ENCODE data around the gene RPS29.
"Not testable (repeated sequence)": the region's sequence is repeated elsewhere in the genome, so short reads cannot be mapped to it uniquely, and the experiment has no call there.

The RPS29 gene

DNA sequence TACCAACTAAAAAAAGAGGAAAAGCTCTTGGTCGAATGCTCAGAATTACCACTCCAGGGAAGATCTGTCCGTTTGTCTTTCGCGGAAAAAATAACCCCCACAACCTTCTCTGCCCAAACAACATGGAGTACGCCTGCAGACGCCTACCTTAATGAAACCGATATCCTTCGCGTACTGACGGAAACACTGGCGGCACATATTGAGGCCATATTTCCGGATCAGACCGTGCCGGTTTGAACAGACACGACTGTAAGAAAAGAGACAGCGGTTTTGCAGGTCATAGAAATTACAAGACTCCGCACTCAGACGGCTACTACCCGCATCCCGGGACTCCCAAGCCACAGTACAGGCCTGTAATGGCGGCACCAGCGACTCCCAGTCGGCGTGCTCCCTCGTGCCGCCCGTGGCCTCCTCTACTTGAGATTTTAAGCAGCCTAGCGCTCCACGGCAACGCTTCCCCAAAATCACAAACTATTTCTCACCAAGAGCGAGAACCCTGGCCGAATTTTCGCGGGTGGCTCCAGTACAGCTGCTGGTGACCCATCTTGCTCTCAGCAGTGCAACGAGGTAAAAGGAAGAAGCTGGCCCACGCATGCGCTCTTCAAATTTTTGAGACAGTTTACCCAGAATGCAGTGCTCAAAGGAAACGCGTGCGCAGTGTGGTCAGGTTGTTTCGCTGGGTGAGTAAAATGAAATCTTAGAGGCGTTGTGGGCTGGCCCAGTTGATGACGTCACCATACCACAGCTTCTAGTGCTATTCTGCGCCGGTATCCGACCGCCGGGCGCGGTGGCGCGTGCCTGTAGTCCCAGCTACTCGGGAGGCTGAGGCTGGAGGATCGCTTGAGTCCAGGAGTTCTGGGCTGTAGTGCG, at the start of gene RPS29:
RPS29 (minus strand) TSS at position 578 of the 870 bp plus-strand sequence; CDS start at position 544, 34 bp downstream.
- DNase-seq = peak; percentile 66 to 85

DNA sequence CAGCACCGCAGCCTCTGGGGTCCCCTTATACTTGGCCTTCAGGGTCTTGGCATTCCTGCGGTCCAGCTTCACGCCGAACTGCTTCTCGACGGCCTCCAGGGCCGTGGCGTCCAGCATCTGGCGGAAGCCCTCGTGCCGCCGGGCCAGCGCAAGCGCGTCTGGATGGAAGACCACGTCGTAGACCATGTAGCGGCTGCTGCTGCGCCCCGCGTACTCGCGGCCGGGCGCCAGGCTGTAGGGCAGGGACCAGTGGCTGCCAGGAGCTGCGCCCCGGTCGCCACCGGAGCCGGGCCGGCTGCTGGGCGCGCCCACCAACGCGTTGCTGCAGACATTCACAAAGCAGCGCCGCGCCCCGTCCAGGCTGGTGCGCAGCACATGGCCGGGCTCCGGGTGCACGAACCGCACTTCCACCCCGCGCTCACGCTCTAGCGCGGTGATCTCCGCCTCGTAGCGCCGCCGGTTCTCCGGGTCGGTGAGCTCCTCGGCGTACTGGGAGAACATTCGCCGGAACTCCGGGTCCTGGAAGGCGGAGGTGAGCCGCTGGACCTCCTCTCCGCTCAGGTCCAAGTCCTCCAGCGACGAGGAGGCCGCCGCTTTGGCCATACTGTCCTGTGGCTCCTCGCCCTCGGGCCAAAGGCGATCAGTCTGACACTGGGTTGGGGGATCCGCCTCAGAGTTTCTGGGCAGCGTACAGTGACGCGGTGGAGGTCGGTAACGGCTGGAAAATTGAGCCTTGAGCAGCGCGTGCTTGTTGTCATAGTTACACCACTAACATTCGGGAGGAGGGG, 48.6 kb upstream of the RPS29 start, which contains the start of gene DNAAF2:
DNAAF2 (minus strand) TSS at position 698 of the 788 bp plus-strand sequence; CDS start at position 603, 95 bp downstream.
- no peak for DNase-seq

DNA sequence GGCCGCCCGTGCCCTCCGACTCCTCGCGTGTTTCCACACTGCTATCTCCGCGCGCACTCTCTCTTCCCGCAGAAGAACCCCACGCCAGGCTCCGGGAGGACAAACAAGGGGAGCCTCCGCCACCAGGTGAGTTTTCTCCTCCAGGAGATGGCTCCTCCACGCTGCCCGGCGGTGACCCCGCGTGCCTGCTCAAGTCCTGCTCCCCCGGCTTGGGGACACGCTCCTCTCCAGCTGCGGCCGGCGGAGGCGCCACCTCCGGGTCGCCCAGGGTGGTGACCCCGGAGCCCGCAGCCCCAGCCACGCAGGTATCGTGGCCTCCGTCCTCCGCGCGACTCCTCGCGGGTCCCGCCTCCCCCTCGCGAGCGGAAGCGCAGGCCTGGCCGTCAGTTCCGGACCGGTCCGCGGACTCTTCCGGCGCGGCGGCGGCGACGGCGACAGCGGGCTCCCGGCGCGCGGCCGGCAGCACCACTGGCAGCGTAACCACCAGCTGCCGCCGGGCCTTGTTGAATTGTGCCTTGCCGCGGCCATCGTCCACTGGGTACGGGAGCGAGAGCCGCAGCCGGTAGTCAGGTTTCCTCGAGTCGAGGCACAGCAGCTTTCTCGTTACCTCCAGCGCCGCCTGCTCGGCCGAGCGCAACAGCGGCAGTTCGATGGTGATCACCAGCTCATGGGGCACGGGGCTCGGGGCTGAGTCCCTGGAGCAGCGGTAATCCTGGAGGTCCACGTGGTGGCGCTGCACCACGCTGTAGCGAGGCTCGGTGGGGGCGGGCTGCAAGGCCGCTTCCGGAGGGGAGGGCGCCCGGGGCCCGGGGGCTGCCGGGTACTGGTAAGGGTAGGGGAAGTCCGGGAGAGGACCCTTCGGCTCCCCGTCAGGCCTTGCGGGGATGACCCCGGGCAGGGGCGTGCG, 47.7 kb upstream of the RPS29 start:
- peak; percentile 40 to 44 for DNase-seq

DNA sequence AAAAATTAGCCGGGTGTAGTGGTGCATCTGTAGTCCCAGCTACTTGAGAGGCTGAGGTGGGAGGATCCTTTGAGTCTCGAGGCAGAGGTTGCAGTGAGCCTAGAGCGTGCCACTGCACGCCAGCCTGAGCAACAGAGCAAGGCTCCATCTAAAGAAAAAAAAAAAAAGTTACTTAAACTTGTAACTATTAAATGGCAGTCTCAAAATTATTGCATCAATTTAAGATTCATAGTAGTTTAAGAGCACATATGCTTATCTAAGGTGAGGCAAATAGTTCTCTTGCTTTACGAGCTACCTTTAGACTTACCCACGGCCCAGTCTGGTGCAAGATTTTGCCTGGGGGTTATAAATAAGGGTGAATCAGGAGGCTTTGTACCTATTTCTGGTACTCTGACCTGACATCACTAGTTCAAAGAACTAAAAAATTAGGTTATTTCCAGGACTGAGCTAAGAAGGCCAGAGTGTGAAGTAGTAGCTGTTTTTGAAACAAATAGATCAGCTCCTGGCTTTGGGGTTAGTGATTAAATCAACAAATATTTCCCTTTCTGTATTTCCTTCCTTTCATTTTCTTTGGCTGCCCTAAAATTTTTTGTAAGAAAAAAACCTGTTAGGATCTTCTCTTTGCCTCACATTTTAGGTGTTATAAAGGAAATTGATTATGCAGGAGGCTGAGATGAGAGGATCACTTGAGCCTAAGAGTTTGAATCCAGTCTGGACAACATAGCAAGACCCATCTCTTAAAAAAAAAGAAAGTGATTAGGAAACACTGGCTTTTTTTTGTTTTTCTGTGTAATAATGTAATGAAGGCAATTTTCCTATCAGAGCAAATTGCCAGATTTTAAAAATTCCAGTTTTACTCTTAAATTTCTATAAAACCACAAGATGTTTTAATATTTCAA, 38.0 kb upstream of the RPS29 start:
- no peak for DNase-seq

DNA sequence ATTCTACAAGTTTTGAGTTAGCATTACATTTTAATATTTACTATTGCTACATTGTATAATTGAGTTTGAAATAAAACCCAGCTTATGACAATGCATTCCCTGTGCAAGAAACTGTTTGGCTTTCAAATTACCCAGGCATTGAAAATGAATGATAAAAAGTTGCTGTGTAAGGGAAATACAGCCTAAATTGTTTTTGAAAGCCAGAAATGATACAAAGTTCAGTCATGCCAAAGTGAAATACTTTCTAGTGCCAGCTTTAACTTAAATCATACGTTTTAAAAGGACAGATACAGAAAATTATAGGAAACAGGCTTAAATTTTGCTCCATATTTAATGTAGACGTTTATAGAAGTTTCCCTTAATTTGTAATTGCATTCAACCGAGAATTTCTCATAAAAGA, 37.2 kb upstream of the RPS29 start:
- DNase-seq = no peak

DNA sequence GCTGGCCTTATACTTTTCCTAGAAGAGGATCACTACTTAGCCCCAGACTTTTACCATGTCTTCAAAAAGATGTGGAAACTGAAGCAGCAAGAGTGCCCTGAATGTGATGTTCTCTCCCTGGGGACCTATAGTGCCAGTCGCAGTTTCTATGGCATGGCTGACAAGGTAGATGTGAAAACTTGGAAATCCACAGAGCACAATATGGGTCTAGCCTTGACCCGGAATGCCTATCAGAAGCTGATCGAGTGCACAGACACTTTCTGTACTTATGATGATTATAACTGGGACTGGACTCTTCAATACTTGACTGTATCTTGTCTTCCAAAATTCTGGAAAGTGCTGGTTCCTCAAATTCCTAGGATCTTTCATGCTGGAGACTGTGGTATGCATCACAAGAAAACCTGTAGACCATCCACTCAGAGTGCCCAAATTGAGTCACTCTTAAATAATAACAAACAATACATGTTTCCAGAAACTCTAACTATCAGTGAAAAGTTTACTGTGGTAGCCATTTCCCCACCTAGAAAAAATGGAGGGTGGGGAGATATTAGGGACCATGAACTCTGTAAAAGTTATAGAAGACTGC, 35.9 kb upstream of the RPS29 start:
- DNase-seq = no peak

DNA sequence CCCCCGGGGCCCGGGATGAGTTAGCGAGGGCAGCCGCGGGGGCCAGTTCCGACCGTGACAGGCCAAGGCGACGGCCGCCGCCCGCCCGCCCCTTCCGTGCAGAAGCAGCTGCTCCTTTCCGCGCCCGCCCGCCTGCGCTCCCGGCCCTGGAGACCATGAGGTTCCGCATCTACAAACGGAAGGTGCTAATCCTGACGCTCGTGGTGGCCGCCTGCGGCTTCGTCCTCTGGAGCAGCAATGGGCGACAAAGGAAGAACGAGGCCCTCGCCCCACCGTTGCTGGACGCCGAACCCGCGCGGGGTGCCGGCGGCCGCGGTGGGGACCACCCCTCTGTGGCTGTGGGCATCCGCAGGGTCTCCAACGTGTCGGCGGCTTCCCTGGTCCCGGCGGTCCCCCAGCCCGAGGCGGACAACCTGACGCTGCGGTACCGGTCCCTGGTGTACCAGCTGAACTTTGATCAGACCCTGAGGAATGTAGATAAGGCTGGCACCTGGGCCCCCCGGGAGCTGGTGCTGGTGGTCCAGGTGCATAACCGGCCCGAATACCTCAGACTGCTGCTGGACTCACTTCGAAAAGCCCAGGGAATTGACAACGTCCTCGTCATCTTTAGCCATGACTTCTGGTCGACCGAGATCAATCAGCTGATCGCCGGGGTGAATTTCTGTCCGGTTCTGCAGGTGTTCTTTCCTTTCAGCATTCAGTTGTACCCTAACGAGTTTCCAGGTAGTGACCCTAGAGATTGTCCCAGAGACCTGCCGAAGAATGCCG, 35.1 kb upstream of the RPS29 start:
- no peak for DNase-seq

DNA sequence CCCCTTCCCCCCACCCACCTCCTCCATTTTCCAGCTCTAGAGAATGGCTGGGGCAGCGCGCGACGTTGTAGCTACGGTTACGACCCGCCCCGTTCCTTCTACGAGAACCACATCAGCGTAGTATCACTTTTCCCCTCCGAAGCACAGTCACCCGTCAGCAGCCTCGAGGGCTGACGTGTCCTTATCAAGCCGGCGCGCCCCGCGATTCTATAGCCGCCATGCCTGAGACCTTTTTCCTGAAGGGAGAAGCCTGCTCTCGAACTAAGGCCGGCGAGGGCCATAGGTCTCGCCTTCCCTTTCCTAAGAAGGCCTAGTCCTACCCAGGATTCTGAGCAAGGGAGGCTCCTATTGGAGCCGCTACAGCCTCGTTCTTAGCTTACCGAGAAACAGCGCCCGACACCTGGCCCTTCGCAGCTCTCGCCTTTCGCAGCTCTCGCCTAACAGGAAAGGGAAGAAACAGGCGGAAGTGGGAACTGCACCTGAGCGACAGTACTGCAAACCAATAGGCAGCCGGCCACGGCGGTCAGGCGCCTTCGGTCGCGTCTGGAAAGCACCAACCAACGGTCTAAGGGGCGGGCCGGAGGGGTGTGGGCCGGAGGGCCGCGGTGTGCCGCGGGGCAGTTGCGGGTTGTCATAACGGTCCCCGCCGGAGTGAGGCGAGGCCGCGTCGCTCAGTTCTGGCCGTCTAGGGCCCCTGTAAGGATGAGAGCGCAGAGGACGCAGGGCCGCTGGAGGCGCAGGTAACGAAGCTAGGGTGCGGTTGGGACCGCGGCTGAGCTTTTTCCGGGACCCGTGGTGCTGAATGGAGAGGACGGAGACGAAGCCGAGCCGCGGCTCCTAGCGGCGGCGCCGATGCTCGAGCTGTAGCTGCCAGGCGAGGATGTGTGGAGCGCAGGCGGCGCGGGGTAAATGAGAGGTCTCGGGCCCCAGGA, 34.3 kb upstream of the RPS29 start, which contains the start of the genes MGAT2 and RPL36AL:
MGAT2 (plus strand) TSS at position 618 of the 932 bp plus-strand sequence. CDS start 470 bp downstream, outside the sequence.
RPL36AL (minus strand) TSS at position 445 of the 932 bp plus-strand sequence. CDS start 1,522 bp downstream, outside the sequence.
- DNase-seq = peak; percentile 83 to 86

DNA sequence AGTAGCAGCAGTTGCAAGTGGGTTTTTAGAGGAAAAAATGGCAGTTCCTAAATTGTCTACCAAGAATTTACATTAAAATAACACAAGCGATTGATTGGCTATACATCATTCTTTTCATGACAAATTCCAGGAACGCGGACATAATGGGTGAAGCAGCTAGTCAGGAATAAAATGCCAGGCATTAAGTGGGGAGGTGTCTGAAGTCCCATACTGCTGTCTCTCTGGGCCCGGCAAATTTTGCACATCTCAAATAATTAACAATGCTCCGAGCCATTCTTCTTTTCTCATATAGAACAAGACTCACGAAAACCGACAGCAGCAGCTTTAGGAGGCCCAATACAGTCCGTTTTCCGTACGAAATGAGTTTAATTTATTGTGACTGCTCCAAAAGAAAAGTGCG, 33.5 kb upstream of the RPS29 start:
- DNase-seq = no peak

DNA sequence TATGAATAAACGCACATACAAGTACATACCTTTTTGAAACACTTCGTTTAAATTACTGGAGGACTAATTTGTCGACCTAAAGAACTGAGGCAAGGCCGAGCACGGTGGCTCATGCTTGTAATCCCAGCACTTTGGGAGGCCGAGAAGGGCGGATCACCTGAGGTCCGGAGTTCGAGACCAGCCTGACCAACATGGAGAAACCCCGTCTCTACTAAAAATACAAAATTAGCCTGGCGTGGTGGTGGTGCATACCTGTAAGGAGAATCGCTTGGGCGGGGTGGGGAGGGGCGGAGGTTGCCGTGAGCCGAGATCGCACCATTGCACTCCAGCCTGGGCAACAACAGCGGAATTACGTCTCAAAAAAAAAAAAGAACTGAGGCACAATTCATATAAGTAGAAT, 33.1 kb upstream of the RPS29 start:
- not testable (repeated sequence) for DNase-seq

DNA sequence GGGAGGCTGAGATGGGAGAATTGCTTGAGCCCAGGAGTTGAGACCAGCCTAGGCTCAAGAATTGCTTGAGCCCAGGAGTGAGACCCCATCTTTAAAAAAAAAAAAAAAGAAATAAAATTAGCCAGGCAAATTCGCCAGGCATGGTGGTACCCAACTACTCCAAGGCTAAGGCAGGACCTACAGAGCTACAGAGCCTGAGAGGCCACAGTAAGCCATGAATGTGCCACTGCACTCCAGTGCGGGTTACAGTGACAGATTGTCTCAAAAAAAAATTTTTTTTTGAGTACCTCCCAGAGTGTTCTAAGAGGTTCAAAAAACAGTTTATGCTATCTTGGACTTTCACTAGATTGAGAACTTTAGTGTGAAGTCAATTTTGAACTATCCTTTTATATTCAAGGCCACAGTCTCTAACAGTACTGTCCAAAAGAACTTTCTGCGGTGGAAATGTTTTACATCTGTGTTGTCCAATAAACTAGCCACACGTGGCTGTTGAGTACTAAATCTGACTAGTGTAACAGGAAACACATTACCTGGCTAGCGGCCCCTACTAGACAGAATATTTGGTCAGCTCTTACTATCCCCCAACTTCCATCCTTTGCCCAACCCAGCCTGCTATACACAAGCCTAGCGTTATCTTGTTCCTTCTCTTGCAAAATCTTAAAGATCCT, 31.8 kb upstream of the RPS29 start:
- no peak for DNase-seq

DNA sequence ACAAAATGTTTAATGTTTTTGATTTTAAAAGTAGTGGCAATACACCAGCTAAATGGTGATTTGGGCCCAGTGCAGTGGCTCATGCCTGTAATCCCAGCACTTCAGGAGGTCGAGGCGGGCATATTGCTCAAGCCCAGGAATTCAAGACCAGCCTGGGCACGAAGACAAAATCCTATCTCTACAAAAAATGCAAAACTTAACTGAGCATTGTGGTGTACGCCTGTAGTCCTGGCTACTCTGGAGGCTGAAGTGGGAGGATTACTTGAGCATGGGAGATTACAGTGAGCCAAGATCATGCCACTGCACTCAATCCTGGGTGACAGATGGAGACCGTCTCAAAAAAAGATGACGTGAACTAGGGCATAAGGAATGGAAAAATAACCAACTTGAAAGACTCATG, 29.6 kb upstream of the RPS29 start:
- DNase-seq = no peak

DNA sequence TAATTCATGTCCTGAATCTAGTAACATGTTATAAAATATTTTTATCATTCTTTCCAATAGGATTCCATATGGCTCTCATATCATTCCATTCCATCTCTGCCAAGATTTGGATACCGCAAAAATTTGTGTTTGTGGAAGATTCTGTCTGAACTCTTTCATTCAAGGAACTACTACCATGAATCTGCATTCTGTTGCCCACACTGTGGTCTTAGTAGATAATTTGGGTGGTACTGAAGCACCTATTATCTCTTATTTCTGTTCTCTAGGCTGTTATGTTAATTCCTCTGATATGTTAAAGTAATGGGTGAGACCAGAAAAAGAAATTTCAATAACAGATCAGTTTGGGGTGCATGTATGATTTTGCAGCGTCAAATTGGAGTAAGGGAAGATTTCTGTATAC, 28.0 kb upstream of the RPS29 start:
- DNase-seq = no peak

DNA sequence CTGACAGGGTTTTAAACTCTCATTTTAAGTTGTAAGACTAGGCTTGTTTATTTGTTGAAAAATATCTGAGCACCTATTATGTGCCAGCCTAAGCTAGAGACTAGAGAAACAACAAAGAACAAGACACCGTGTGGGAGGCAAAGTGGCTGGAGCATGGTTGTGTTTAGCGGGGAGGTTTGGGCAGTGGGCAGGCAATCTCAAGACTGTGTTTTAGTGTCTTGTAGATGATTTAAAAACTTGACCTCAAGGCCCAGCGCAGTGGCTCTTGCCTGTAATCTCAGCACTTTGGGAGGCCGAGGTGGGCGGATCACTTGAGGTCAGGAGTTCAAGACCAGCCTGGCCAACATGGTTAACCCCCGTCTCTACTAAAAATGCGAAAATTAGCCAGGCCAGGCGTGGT, 26.5 kb upstream of the RPS29 start:
- DNase-seq = no peak

DNA sequence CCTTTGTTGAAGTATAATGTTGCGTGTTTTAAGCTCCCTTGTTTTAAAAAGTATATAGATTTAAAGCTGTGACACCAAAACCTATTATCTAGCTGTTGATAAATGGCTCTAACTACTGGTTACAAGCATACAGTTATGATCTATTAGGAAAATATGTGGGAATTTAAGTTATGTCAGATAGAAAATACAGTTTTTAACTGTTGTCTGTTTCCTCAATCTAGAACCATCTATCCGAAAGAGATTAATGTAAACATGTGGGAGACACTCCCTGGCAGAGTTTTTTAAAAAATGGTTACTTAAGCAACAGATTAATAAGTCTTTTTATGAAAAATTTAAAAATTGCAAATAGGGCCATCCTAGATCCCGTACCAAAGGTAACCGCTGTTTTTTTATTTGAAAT, 26.1 kb upstream of the RPS29 start:
- DNase-seq = no peak

DNA sequence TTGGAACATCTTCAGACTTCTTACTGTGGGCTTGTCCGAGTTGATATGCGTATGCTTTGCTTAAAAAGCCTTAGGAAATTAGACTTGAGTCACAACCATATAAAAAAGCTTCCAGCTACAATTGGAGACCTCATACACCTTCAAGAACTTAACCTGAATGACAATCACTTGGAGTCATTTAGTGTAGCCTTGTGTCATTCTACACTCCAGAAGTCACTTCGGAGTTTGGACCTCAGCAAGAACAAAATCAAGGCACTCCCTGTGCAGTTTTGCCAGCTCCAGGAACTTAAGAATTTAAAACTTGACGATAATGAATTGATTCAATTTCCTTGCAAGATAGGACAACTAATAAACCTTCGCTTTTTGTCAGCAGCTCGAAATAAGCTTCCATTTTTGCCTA, 21.4 kb upstream of the RPS29 start:
- no peak for DNase-seq

DNA sequence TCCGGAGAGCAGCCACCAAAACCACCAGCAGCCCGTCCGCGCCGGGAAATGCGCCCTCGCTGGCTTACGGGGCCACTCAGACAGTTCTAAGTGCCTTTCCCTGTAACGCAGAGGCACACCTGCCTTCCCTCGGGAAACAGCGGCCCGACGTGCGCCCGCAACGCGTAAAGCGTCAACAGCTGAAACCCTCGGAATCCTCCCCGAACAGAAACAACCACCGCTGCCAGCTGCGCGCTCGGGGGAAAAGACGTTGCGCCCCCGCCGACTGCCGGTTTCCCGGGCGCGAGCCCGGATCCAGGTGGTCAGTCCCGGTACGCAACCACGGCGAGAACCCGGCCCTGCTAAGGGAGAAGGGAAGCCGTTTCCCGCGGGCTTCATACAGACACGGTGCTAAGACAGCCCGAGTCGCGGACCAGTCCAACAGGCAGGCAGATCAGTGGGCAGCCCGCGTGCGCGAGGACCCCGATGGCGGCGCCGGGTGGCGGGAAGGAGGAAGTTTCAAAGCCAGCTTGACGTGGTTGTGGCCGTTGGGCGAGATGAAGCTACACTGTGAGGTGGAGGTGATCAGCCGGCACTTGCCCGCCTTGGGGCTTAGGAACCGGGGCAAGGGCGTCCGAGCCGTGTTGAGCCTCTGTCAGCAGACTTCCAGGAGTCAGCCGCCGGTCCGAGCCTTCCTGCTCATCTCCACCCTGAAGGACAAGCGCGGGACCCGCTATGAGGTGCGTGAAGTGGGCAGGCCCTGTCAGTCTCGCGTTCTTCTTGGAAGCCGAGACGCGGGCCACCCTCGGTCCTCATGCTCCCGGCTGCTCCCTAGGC, 12.5 kb upstream of the RPS29 start, which contains the start of gene LRR1:
LRR1 (plus strand) TSS at position 456 of the 816 bp plus-strand sequence; CDS start at position 537, 81 bp downstream.
- peak in 1 of 2 experiments; percentile 13 for DNase-seq

DNA sequence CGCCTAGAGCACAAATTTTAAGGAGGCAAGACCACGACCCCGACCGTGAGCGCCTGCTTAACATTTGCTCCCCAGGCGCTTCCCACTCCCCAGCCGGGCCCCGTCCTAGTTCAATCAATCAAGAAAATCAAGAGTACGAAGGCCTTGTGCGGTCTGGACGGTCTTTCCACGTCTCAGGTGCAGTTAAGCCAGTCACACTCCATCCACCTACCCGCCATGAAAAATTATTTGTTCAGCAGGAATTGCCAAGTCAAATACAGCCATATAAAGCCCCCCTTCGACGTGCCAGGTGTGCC, 12.0 kb upstream of the RPS29 start:
- DNase-seq = no peak

Measured in cerebellar nuclear complex (tissue), 1 donor.